Measurements from ENCODE around the gene CHRM4.

DNA sequence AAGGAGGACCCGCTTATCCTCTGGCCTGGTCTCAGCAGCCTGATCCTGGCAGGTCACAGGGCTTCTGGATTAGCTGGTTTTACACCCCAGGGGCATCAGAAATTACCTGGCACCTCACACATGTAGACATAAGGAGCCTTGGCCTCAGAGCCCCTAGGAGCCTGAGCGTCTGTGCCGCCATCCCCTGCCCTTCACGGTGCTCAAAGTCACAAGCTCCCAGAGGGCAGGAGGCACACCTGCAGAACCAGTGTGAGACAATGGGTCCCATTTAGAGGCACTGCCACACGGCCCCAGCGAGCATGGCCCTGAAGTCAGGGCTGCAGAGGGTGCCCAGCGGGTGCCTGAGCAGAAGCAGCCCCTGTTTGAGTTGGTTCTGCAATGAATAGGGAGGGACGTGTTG, 40.4 kb downstream of the CHRM4 start:
- TF ChIP-seq, protein P1, sequence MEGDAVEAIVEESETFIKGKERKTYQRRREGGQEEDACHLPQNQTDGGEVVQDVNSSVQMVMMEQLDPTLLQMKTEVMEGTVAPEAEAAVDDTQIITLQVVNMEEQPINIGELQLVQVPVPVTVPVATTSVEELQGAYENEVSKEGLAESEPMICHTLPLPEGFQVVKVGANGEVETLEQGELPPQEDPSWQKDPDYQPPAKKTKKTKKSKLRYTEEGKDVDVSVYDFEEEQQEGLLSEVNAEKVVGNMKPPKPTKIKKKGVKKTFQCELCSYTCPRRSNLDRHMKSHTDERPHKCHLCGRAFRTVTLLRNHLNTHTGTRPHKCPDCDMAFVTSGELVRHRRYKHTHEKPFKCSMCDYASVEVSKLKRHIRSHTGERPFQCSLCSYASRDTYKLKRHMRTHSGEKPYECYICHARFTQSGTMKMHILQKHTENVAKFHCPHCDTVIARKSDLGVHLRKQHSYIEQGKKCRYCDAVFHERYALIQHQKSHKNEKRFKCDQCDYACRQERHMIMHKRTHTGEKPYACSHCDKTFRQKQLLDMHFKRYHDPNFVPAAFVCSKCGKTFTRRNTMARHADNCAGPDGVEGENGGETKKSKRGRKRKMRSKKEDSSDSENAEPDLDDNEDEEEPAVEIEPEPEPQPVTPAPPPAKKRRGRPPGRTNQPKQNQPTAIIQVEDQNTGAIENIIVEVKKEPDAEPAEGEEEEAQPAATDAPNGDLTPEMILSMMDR (conservative IDR thresholded peaks at IDR 0.05) = no peak
- TF ChIP-seq EZH2 (IDR thresholded peaks at IDR 0.05; ENCODE audit: low read depth) = no peak

Data from PC-9 (cell line).